DND-41 (cell line): Measurements from ENCODE around the gene GLS.

Experiments
- EZH2 ChIP-seq: IDR thresholded peaks from 3 replicates; pipeline ENCODE4 v1.6.1; 2012; ENCODE audit warnings: borderline replicate concordance, low read depth, mild to moderate bottlenecking, moderate library complexity, low read length, inconsistent platforms; ENCODE audit not compliant: severe bottlenecking
- TF ChIP-seq, protein P1 (sequence below): IDR thresholded peaks from 2 replicates; pipeline ENCODE4 v1.5.1; 2012; ENCODE audit warnings: borderline replicate concordance, low read length, moderate library complexity, mild to moderate bottlenecking; ENCODE audit not compliant: poor library complexity, severe bottlenecking; ENCODE audit errors: extremely low read depth

GRCh38 chr2:190961918-190962487 is 81.4 kb downstream of the GLS start:
- TF ChIP-seq, protein P1, sequence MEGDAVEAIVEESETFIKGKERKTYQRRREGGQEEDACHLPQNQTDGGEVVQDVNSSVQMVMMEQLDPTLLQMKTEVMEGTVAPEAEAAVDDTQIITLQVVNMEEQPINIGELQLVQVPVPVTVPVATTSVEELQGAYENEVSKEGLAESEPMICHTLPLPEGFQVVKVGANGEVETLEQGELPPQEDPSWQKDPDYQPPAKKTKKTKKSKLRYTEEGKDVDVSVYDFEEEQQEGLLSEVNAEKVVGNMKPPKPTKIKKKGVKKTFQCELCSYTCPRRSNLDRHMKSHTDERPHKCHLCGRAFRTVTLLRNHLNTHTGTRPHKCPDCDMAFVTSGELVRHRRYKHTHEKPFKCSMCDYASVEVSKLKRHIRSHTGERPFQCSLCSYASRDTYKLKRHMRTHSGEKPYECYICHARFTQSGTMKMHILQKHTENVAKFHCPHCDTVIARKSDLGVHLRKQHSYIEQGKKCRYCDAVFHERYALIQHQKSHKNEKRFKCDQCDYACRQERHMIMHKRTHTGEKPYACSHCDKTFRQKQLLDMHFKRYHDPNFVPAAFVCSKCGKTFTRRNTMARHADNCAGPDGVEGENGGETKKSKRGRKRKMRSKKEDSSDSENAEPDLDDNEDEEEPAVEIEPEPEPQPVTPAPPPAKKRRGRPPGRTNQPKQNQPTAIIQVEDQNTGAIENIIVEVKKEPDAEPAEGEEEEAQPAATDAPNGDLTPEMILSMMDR: no peak
- TF ChIP-seq EZH2: no peak
